ENCODE data around the gene TPH2.

GRCh38 chr12:72033991-72034390 is 95.3 kb downstream of the TPH2 start:
- TF ChIP-seq CTCF (conservative IDR thresholded peaks at IDR 0.05; ENCODE audit: low read depth, low read length) (no peak), NFE2L2 (IDR thresholded peaks at IDR 0.05; ENCODE audit: low read depth, low read length) (no peak), POLR2A (IDR thresholded peaks at IDR 0.05; ENCODE audit: low read depth, low read length) (no peak), MAZ (IDR thresholded peaks at IDR 0.05; ENCODE audit: borderline replicate concordance, low read depth, low read length) (no peak), MAFK (IDR thresholded peaks at IDR 0.05; ENCODE audit: low read depth, low read length) (no peak), FOS (IDR thresholded peaks at IDR 0.05; ENCODE audit: low read depth, low read length) (no peak), RCOR1 (IDR thresholded peaks at IDR 0.05; ENCODE audit: insufficient replicate concordance, low read length) (no peak), CHD1 (IDR thresholded peaks at IDR 0.05; ENCODE audit: low read depth, low read length) (no peak), USF2 (IDR thresholded peaks at IDR 0.05; ENCODE audit: low read depth, low read length) (no peak), MXI1 (IDR thresholded peaks at IDR 0.05; ENCODE audit: borderline replicate concordance, low read depth, low read length) (no peak), CEBPB (IDR thresholded peaks at IDR 0.05; ENCODE audit: low read depth, low read length) (no peak), RAD21 (IDR thresholded peaks at IDR 0.05; ENCODE audit: low read length) (no peak), RFX5 (IDR thresholded peaks at IDR 0.05; ENCODE audit: low read depth, low read length) (no peak), ELK1 (IDR thresholded peaks at IDR 0.05; ENCODE audit: borderline replicate concordance, low read depth, low read length) (no peak)
